Eye (tissue), 1 donor: ENCODE results near the gene CFAP65.

Experiments
- DNase-seq: peaks from one replicate; pipeline ENCODE4 v3.0.0-alpha.2; 2015

Gene CFAP65

DNA sequence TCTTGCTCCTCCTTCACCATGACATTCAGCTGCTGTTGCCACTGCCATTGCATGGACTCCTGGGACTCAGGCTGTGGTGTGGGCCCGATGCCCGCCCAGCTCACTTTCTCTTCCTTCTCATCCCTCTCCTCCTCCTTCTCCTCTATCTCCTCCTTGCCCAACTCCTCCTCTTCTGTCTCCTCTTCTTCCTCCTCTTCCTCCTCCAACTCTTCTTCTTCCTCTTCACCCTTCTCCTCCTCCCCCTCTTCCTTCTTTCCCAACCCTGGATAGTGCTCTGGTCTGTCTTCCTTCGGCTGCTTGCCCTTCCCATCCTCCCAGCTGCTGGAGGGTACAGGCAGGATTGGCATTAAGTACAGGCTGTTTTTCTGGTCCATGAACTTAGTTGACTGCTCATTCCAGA is 37.3 kb downstream of the CFAP65 start:
- DNase-seq, result no peak

- no peak for DNase-seq
Measured at GRCh38 chr2:219003267-219003634, 38.1 kb downstream of the CFAP65 start.

DNA sequence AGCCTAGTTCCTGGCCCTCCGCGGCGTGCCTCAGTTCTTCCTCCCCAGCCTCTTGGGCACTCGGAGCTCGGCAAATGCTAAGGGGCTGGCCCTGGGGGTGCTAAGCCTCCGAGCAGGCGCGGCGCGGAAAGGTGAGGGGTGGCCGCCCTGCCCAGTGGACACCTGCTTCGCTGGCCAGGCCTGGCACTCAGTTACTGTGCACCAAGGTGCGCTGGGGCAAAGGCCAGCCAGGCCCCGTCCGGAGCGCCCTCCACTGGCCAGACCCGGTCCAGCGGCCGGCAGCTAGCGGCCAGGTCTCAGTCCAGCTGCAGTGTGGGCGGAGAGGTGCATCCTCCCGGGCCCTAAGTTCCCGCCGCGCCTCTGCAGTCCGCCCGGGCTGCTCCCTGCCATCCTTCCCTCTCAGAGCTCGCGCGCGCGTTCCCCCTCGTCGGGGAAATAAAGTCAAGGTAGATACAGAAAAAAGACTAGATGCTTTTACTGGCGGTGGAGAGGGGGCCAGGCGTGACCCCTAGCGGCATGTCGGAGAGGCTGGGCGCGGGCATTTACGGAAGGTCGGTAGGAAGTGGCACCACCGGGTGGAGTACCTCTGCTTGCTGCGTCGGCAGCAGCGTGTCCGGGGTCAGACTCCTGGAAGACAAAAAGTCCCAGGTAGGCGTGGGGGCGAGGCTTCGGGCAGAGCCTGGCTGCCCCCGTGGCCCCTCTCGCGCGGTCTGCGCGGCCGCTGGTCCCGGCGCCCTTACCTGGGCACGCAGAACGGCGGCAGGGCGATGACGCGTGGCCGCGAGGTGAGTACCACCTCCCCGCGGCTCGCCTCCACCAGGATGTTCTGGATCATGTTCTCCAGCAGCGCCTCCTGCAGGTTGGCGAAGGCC is 38.7 kb downstream of the CFAP65 start:
- DNase-seq, result peak; percentile 73

DNA sequence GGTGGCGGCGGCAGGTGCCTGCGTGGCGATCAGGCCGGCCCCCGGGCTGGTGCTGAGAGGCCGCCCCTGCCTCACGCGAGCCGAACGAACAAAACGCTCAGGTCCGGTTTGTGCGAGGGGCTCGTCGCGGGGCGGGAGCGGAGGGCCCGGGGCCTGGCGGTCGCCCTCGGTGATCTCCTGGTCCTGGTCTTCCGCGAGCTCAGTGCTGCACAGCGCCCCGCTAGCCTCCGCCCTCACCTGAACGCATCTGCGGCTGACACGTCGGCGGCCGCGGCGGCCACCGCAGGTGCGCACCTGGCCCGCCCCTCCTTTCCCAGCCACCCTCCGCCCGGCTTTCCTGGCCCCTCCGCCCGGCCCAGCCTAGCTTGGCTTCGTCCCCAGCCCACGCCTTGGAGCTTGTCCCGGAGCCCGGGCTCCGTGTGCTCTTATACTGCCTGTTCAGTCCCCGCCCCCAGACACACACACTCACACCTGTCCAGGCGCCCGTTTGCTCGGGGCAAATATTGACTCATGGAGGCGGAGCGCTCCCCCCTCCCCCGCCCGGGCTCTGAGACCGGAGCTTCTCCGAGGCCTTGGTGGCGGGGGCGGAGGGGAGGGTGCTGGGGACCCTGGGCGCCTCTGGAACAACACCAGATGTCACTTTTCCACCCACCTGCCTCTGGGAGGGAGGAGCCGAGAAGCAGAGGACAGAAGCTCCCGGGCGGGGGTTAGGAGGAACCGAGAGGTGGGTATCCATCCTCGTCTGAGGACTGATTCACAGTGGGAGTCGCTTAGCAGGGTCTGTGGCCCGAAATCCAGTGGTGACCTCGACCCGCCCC is 39.5 kb downstream of the CFAP65 start:
- DNase-seq, result no peak

- no peak for DNase-seq
Measured at GRCh38 chr2:219001100-219001576, 40.2 kb downstream of the CFAP65 start.

- peak; percentile 20 for DNase-seq
Measured at GRCh38 chr2:219000569-219000960, 40.8 kb downstream of the CFAP65 start.

DNA sequence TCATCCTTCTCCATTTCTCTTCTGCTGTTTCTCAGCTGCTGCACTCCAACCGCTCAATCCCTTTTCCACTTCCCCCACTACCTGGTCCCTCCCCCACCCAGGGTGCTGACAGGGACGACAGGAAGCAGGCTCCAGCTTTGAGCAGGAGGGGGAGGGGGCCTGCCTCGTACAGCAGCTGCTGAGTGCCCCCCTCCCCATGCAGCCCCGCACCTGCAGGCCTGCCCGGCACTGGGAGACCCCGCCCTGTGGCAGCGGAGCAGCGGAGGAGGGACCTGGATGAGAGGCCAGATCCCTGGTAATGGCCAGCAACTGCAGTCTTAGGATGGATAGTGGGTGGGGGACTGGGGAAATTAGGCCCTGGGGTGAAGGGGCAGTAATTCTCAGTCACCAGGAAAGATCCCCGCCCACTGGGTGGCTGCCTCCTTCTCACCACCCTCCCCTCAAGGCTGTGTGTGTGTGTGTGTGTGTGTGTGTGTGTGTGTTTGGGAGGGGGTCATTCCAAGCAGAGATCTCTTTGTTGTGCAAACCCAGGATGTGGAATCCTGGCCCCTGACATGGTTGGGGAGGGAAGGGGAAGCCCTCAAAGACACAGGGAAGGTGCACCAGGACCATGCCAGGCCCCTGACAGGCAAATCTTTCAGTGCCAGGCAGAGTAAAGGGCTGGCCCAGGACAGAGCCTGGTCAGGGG is 41.3 kb downstream of the CFAP65 start:
- no peak for DNase-seq

DNA sequence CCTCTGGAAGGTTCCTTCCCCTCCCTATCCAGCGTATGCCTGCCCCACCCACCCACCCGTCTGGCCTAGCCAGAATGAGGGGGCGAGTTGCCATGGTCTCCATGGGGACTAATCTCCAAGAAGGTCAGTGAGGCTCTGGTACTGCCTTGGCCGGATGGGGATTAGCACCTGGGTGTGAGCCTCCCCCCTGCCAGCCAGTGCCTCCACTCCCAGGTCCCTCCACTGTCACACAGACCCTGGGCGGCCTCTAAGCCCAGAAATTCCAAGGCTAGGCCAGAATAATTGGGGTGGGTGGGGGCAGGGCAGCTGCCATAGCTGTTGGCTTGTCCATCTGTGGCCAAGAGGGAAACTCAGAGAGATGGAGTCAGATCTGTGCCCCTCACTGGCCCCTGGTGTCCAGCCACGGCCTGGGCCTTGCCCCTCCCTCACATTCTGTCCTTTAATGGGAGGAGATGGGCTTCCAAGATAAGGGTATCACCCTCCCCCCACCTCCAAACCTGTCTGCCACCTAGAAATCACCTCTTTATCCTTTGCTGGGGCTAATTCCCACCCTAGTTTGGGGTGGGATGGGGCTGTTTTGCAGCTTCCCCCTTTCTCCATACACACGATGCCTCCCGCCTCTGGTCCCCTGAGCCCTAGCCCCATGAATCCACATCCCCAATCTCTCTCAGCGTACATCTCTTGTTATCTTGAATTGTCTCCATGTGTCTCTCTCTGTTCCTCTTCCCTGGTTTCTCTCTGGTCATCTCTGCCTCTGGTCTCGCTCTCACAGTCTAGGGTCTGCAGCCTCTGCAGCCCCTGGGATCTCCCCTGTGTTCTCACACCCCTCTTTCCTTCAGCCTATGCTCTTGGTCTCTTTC is 42.1 kb downstream of the CFAP65 start:
- DNase-seq, result peak; percentile 35

GRCh38 chr2:218998414-218999002 is 42.8 kb downstream of the CFAP65 start:
- DNase-seq, result no peak

DNA sequence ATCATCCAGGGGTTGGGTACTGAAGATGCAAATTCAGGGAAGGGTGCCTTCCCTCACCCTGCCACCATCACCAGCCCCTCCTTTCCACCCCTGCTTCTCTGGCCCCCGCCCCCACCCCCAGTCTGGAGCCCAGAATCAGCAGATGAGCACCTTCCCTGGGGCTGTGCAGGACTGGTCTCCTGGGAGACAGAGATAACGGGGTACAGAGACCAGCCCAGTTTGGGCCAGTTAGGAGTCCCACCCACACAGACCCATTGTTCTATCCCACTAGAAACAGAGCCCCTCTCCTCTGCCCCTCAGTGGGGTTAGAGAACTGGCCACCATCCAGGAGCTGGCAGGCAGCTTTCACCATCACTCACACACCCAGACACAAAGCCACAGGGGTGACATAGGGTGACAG is 43.6 kb downstream of the CFAP65 start:
- no peak for DNase-seq

- DNase-seq, result no peak
Measured at GRCh38 chr2:218996937-218997336, 44.4 kb downstream of the CFAP65 start.

- peak; percentile 95 for DNase-seq
Measured at GRCh38 chr2:218995972-218996711, 45.2 kb downstream of the CFAP65 start.

DNA sequence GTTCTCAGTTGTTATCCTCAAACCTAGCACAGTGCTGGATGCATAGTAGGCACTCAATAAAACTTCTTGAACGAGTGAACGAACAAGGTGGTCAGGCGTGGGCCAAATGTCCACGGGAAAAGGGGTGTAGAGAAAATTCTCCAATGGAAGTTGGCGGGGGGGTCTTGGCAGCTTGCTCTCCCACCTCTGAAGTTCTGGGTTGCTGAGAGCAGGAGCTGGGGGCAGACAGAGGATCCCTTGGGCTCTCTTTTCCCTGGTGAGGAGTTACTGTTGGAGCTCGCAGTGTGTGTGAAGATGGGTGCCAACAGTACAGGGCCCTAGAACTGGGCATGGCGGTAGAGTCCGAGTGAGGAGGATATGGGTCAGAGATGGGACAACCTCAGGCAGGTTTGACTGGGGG is 45.8 kb downstream of the CFAP65 start:
- DNase-seq, result no peak

GRCh38 chr2:218993345-218994315 is 47.7 kb downstream of the CFAP65 start, which contains the start of gene CRYBA2:
Gene CRYBA2, minus strand, starts transcription at chr2:218993422. Its CDS starts 246 bp downstream, at chr2:218993176.
- DNase-seq, result peak; percentile 51

GRCh38 chr2:218992703-218993344 is 48.5 kb downstream of the CFAP65 start:
- DNase-seq, result no peak

DNA sequence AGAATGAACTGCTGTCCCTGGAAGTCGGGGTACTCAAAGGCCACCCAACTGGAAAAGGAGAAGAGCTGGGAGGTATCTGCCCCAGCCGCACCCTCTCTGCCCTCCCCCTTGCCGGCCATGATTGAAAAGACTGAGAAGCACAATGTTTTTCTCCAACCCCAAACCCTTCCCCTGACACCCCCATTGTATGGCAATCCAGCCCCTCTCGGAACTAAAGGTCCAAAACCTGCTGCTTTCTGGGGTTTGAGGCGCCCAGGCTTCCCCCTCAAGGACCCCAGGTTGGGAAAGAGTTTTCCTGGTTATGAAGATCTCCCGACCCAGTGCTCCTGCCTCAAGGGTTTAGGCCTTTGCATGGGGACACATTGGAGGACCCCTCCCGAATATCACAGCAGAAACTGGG is 49.1 kb downstream of the CFAP65 start:
- DNase-seq, result no peak

DNA sequence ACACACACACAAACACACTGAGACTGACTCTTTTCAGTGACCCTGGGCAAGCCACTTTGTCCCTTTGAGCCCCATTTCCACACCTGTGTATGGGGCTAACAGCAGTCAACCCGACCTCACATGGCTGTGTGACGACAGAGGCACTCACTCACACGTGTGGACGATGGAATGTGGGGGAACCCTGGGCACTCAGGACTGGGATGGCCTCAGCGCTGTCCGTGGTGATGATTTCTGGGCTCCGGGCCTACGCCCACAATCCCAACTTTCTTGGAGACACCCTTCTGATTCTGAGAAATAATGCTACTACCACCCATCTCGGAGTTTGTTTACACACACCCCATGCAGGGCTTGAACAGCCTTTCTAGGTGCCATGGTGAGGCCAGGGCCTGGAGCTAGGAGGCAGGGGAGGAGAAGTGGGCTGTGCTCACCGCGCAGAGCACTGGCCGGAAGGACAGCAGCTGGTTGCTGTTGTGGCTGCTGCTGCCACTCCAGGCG is 49.6 kb downstream of the CFAP65 start:
- DNase-seq, result peak; percentile 53

GRCh38 chr2:218990612-218991011 is 50.7 kb downstream of the CFAP65 start:
- no peak for DNase-seq

- no peak for DNase-seq
Measured at GRCh38 chr2:218990052-218990451, 51.3 kb downstream of the CFAP65 start.
